Measurements from ENCODE around the gene ZSCAN20.

GRCh38 chr1:33441088-33441745 lies 31.2 kb upstream of the ZSCAN20 start:
- TF ChIP-seq RAD21 (IDR thresholded peaks at IDR 0.05) (no peak), JUND (IDR thresholded peaks at IDR 0.05) (no peak), CTCF (IDR thresholded peaks at IDR 0.05; ENCODE audit: low read depth, low read length, missing input control) (no peak), REST (IDR thresholded peaks at IDR 0.05) (no peak), GABPA (IDR thresholded peaks at IDR 0.05 in 1 of 2, conservative IDR thresholded peaks at IDR 0.05 in 1 of 2) (no peak), ZBTB33 (IDR thresholded peaks at IDR 0.05) (no peak), EGR1 (IDR thresholded peaks at IDR 0.05; ENCODE audit: low read depth in 2 of 2) (no peak), HNF4G (IDR thresholded peaks at IDR 0.05) (no peak), RXRA (IDR thresholded peaks at IDR 0.05) (no peak), MAX (IDR thresholded peaks at IDR 0.05) (no peak)

Data from liver (tissue), 3 donors.